Omental fat pad (tissue), 4 donors: Measurements from ENCODE around the gene ACTL6A. TPM values are rescaled to one million over a fixed set of nuclear protein-coding genes. Genes with fewer than 3 reads are reported as not detected.
A peak's percentile ranks its signal among the peaks of the same experiment; 100 is the strongest.

Experiments used
- ATAC-seq: fragments of 150-250 bp; one replicate; pipeline ENCODE4 v1.9.1; 2016; ENCODE audit warnings: mild to moderate bottlenecking, moderate library complexity; ENCODE audit not compliant: low FRiP score
- DNase-seq: peaks from one replicate; pipeline ENCODE4 v3.0.0-alpha.2; 2019; ENCODE audit warnings: low spot score
- CTCF ChIP-seq, 3 donors: fragments of 450-650 bp; IDR thresholded peaks; one replicate each; pipeline ENCODE4 v1.5.1; 2016 to 2017; ENCODE audit warnings: antibody characterized with exemption in 3 of 3, mild to moderate bottlenecking in 3 of 3, moderate library complexity in 2 of 3
- total RNA-seq, 4 donors: library from RNA; depleted of rRNA; stranded (reverse); fragments of >200 nt; gene quantifications; one replicate each; pipeline ENCODE4 v1.1.0, GENCODE V29; 2016

The ACTL6A gene
- total RNA-seq, 4 donors from 2014 or later: 25.6 to 50.4 (median 33.4) TPM

DNA sequence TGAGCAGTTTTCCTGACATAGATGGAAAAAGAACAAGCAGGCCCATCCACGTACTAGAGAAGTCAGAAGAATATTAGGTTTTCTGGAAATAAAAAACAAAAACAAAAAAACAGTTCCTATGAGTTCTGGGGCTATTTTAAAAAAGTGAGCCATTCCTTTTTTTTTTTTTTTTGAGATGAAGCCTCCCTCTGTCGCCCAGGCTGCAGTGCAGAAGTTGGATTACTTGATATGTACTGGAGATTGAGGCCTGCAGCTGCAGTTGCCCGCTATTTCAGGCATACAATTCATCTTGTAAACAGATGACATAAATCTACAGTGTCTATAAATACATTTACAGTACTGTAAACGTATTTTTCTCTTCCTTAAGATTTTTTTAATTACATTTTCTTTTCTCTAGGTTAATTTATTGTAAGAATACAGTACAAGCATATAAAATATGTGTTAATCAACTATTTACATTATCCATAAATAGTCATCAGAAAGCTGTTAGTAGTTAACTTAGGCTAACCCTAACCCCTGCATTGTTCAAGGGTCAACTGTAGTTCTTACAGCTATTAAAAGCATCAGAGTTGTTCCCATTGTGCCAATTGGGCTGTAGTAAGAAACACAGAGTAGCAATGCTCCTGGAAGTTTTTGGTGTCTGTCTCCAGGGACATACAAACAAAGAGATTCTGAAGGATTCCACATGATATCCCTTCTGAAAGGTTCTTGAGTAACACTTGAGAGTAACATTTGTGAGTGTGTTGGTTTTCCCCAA is 11.2 kb upstream of the ACTL6A start:
- no peak for TF ChIP-seq CTCF (IDR thresholded peaks at IDR 0.05)
- DNase-seq (no peak), ATAC-seq (no peak)

DNA sequence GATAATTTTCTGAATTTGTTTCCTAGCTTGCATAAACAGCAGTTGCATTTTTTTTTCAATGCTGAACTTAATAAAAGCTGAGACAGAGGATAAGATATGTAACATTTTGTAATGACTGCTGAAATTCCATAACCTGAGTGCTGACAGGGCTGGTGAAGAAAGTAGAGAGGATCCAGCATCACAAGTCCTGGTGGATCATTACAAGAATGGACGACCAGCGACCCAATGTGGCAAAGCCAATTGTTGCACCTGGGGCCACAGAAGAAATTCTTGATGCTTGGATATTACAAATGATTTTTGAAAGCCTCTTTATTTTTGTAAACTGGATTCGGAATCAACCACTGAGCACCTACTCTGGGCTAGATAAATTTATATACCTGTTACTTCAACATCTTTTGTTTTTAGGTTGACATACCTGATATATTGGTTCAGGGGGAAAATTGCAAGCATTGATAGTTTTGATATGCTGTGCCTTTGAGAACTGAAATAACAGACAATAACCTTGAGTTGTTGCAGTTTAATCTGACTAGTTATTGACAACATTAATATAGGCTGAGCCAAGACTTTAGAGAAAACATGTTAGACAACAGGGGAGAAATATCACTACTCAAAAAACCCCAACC is 3.9 kb upstream of the ACTL6A start:
- ATAC-seq (no peak), DNase-seq (no peak)
- peak in 1 of 3 donors; percentile 42 for TF ChIP-seq CTCF (IDR thresholded peaks at IDR 0.05)

DNA sequence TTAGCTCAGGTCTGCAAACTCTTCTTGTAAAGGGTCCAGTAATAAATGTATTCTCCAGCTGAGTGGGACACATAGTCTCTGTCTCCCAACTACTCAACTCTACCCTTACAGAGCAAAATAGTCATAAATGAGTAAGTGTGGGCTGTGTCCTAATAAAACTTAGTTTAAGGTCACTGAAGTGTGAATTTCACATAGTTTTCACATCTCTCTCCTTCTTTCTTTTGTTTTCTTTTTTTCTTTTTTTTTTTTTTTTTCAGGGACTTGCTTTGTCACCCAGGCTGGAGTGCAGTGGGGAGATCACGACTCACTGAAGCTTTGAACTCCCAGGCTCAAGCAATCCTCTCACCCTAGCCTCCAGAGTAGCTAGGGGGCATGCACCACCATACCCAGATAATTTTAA is 1.9 kb upstream of the ACTL6A start:
- ATAC-seq (no peak), DNase-seq (no peak)
- no peak for TF ChIP-seq CTCF (IDR thresholded peaks at IDR 0.05)

GRCh38 chr3:179563271-179563783 is 601 bp downstream of the ACTL6A start:
- DNase-seq (no peak), ATAC-seq (peak; percentile 66)
- TF ChIP-seq CTCF (IDR thresholded peaks at IDR 0.05): peak in 1 of 3 donors; percentile 57

- no peak for DNase-seq
- no peak for TF ChIP-seq CTCF (IDR thresholded peaks at IDR 0.05)
- no peak for ATAC-seq
Measured at GRCh38 chr3:179565496-179565895, 2.8 kb downstream of the ACTL6A start.

DNA sequence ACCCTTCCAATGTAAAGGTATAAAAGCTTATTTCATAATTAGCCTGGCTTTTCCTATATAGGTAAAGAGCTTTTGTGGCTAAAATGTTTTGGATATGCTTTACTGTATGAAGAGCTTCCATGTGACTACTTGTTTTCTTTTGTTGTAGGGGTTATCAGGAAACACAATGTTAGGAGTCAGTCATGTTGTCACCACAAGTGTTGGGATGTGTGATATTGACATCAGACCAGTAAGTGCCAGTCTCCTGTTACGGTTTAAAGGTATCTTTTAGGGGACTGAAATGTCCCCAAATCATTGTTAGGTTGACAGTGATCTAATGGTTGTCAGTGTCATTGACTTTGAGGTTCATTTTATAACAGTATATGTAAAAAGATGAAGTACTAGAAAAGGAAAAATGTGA is 18.3 kb downstream of the ACTL6A start:
- DNase-seq: no peak
- ATAC-seq: no peak
- no peak for TF ChIP-seq CTCF (IDR thresholded peaks at IDR 0.05)

DNA sequence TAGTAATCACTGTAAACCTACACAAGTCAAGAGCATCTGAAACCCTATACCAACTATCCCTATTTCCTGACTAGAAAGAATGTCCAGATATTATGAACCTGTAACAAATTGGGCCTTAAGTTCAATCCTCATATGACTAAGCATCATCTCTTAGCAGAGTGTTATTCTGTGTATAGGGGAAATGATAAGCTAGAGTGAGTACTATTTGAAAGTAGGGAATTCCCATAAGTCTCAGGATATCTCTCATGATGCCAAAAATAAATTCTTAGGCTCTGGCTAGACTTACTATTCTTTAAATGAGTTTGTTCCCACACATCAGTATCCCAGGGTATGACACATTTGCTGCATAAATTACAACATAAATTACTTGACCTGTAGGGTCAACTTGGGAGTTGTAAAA is 26.4 kb downstream of the ACTL6A start:
- ATAC-seq: no peak
- no peak for DNase-seq
- TF ChIP-seq CTCF (IDR thresholded peaks at IDR 0.05): no peak
